A549 (cell line): Measurements from ENCODE around the gene TMEM179. TPM values are rescaled to one million over a fixed set of nuclear protein-coding genes. Genes with fewer than 3 reads are reported as not detected.

ENCODE experiments used
- ATAC-seq, 2 experiments: fragments of 200-7000 bp in 1 of 2; fragments of >200 bp in 1 of 2; cut with Nextera tagmentation in 1 of 2; cut with Tn5 transposase in 1 of 2; 3 replicates each; pipeline versions ENCODE4 v1.8.0 to v1.9.1; 2018 to 2020; ENCODE audit warnings: mild to moderate bottlenecking in 1 of 2, moderate library complexity in 1 of 2
- CTCF ChIA-PET: fragments of 300-600 bp; sonication (Branson Sonifier 250); formaldehyde crosslinking; extraction: SDS; loops from one replicate; lab custom pipeline; 2021; ENCODE audit warnings: antibody characterized with exemption, inconsistent platforms; lab: Yijun Ruan, JAX
- POLR2A ChIA-PET: fragments of 350-600 bp; formaldehyde crosslinking; extraction: SDS; loops from one replicate; lab custom pipeline; 2021; ENCODE audit warnings: antibody characterized with exemption, inconsistent platforms; lab: Yijun Ruan, JAX
- DNase-seq, 2 experiments: peaks; one replicate each; pipeline versions ENCODE4 v3.0.0 to v3.0.0-alpha.2; 2011 to 2016; ENCODE audit warnings: low read depth in 1 of 2, low spot score in 1 of 2
- FAIRE-seq: peaks from 2 replicates; lab custom pipeline; 2011; peaks lifted over from hg19 to GRCh38; lab: Jason Lieb, UNC
- H3K27ac ChIP-seq, 2 experiments: fragments of >200 bp; sonication (Bioruptor Twin); formaldehyde crosslinking; 3 replicates each; pipeline ENCODE4 v1.5.1; 2016 to 2017
- H3K4me1 ChIP-seq: fragments of >200 bp; sonication (Bioruptor Twin); formaldehyde crosslinking; 3 replicates; pipeline ENCODE4 v1.6.1; 2016
- H3K4me2 ChIP-seq: fragments of >200 bp; sonication (Bioruptor Twin); formaldehyde crosslinking; 3 replicates; pipeline ENCODE4 v1.6.1; 2016
- H3K4me3 ChIP-seq: fragments of >200 bp; sonication (Bioruptor Twin); formaldehyde crosslinking; 3 replicates; pipeline ENCODE4 v1.5.1; 2016
- H3K9me3 ChIP-seq: fragments of >200 bp; sonication (Bioruptor Twin); formaldehyde crosslinking; 3 replicates; pipeline ENCODE4 v1.6.1; 2016
- ATOH8 ChIP-seq: fragments of 250-450 bp; sonication (Bioruptor Pico); IDR thresholded peaks from 2 replicates; pipeline ENCODE4 v1.5.0; 2020; ENCODE audit warnings: low read depth, mild to moderate bottlenecking, moderate library complexity
- BCL3 ChIP-seq: fragments of >200 bp; sonication (Bioruptor Twin); formaldehyde crosslinking; IDR thresholded peaks from 3 replicates; pipeline ENCODE4 v1.6.1; 2016
- CBX8 ChIP-seq: fragments of 200-600 bp; sonication (generic); IDR thresholded peaks from 2 replicates; pipeline ENCODE4 v1.6.1; 2016
- CHD2 ChIP-seq: fragments of 150-350 bp; IDR thresholded peaks from 2 replicates; pipeline ENCODE4 v1.6.1; 2014; ENCODE audit warnings: low read length; ENCODE audit not compliant: partially characterized antibody
- CHD4 ChIP-seq: fragments of 200-600 bp; sonication (generic); IDR thresholded peaks from 2 replicates; pipeline ENCODE4 v1.6.1; 2016; ENCODE audit warnings: antibody characterized with exemption, mild to moderate bottlenecking, borderline replicate concordance
- CTCF ChIP-seq: fragments of >200 bp; sonication (Bioruptor Twin); formaldehyde crosslinking; IDR thresholded peaks from 3 replicates; pipeline ENCODE4 v1.5.1; 2016
- E2F6 ChIP-seq: IDR thresholded peaks from 2 replicates; pipeline ENCODE4 v1.6.1; 2012; ENCODE audit warnings: low read depth, borderline replicate concordance
- EHMT2 ChIP-seq: fragments of 200-600 bp; sonication (generic); IDR thresholded peaks from 2 replicates; pipeline ENCODE4 v1.6.1; 2016; ENCODE audit warnings: antibody characterized with exemption, low read depth, mild to moderate bottlenecking, moderate library complexity
- ELK1 ChIP-seq: fragments of 150-350 bp; IDR thresholded peaks from 2 replicates; pipeline ENCODE4 v1.6.1; 2014; ENCODE audit warnings: low read depth, mild to moderate bottlenecking, low read length
- ESRRA ChIP-seq: fragments of 150-350 bp; IDR thresholded peaks from 2 replicates; pipeline ENCODE4 v1.6.1; 2014; ENCODE audit warnings: mild to moderate bottlenecking, low read length, borderline replicate concordance
- FOXS1 ChIP-seq: fragments of 250-450 bp; sonication (Bioruptor Pico); IDR thresholded peaks from 2 replicates; pipeline ENCODE4 v1.5.0; 2020; ENCODE audit warnings: mild to moderate bottlenecking, moderate library complexity
- HDAC2 ChIP-seq: fragments of 200-600 bp; sonication (generic); IDR thresholded peaks from 2 replicates; pipeline ENCODE4 v1.6.1; 2016
- HES2 ChIP-seq: fragments of >200 bp; sonication (Bioruptor Twin); formaldehyde crosslinking; IDR thresholded peaks from 2 replicates; pipeline ENCODE4 v1.6.1; 2016
- HMGXB4 ChIP-seq: fragments of 250-450 bp; sonication (Bioruptor Pico); IDR thresholded peaks from 2 replicates; pipeline ENCODE4 v1.5.0; 2021; ENCODE audit warnings: mild to moderate bottlenecking, moderate library complexity, borderline replicate concordance
- JUN ChIP-seq, 2 experiments: fragments of >200 bp; sonication (Bioruptor Twin); formaldehyde crosslinking; IDR thresholded peaks; 2 replicates in 1 of 2; 3 replicates in 1 of 2; pipeline ENCODE4 v1.6.1; 2016 to 2017
- JUNB ChIP-seq: fragments of >200 bp; sonication (Bioruptor Twin); formaldehyde crosslinking; IDR thresholded peaks from 2 replicates; pipeline ENCODE4 v1.6.1; 2016
- NFE2L2 ChIP-seq: fragments of 150-350 bp; conservative IDR thresholded peaks from 2 replicates; pipeline ENCODE4 v1.6.1; 2014; ENCODE audit warnings: low read length
- PHF8 ChIP-seq: fragments of 200-600 bp; sonication (generic); IDR thresholded peaks from 2 replicates; pipeline ENCODE4 v1.6.1; 2016; ENCODE audit warnings: low read depth, mild to moderate bottlenecking, antibody characterized with exemption, moderate library complexity, borderline replicate concordance
- POLR2AphosphoS2 ChIP-seq: conservative IDR thresholded peaks from 2 replicates; pipeline ENCODE4 v1.6.1; 2012; ENCODE audit warnings: low read length, improper control_type of control experiment, inconsistent platforms
- RARB ChIP-seq: fragments of 250-450 bp; sonication (Bioruptor Pico); IDR thresholded peaks from 2 replicates; pipeline ENCODE4 v1.8.0; 2021; ENCODE audit warnings: mild to moderate bottlenecking, moderate library complexity
- RCOR1 ChIP-seq: fragments of 150-350 bp; IDR thresholded peaks from 2 replicates; pipeline ENCODE4 v1.6.1; 2014; ENCODE audit warnings: antibody characterized with exemption, low read length, low read depth
- RFX5 ChIP-seq: fragments of 450-650 bp; IDR thresholded peaks from 2 replicates; pipeline ENCODE4 v1.7.1; 2014; ENCODE audit warnings: antibody characterized with exemption, mild to moderate bottlenecking, moderate library complexity
- RNF2 ChIP-seq: fragments of 200-600 bp; sonication (generic); IDR thresholded peaks from 2 replicates; pipeline ENCODE4 v1.6.1; 2016; ENCODE audit warnings: low read depth, mild to moderate bottlenecking, antibody characterized with exemption, moderate library complexity, borderline replicate concordance
- TFCP2L1 ChIP-seq: fragments of 250-450 bp; sonication (Bioruptor Pico); IDR thresholded peaks from 2 replicates; pipeline ENCODE4 v1.5.0; 2021; ENCODE audit warnings: mild to moderate bottlenecking
- TP53 ChIP-seq: fragments of 250-450 bp; sonication (Bioruptor Pico); IDR thresholded peaks from 2 replicates; pipeline ENCODE4 v1.5.0; 2021; ENCODE audit warnings: mild to moderate bottlenecking, moderate library complexity
- ZC3H11A ChIP-seq: fragments of 450-650 bp; IDR thresholded peaks from 2 replicates; pipeline ENCODE4 v1.6.1; 2014; ENCODE audit warnings: antibody characterized with exemption, mild to moderate bottlenecking
- ZSCAN20 ChIP-seq: fragments of 250-450 bp; sonication (Bioruptor Pico); IDR thresholded peaks from 2 replicates; pipeline ENCODE4 v1.8.0; 2022; ENCODE audit warnings: mild to moderate bottlenecking, moderate library complexity
- WGBS: methylation state at CpG from one replicate; pipeline ENCODE4 v1.1.6; 2017; ENCODE audit errors: missing lambda C conversion rate; 5-methylcytosine and 5-hydroxymethylcytosine counted together
- polyA plus RNA-seq, 4 experiments: library from polyadenylated mRNA; depleted of rRNA in 3 of 4; stranded (reverse); fragments of >200 nt; fragmentation: RNase III in 1 of 4; extraction: RNeasy Plus Mini Kit Qiagen cat#74134 plus additional on column Dnase treatment in 1 of 4; gene quantifications; 2 replicates in 3 of 4; 3 replicates in 1 of 4; pipeline ENCODE4 v1.2.3, GENCODE V29; 2011 to 2017

Gene TMEM179
- polyA plus RNA-seq, 2 of the 4 experiments (the other 2 are of a cell fraction) = 0.63 TPM; not detected in 1

GRCh38 chr14:104593710-104594136 lies 10.8 kb downstream of the TMEM179 start:
- ATAC-seq (no peak), FAIRE-seq (no peak), DNase-seq (no peak)
- ChIA-PET POLR2A (no interaction called here), CTCF (interaction anchor here (0.6 to 3.3 kb wide), 4 partner anchors 14 to 299 kb away, joined by 3 to 11 read pairs (median 3); partner anchors contain the start of gene C14orf180)
- no peaks in the 10 kb centered on the region for H3K9me3 ChIP-seq
- H3K4me3 ChIP-seq = no peak overlapping the region
- WGBS = 67% methylated on average over 11 of the region's 12 CpGs
- H3K27ac ChIP-seq = no peak overlapping the region
- H3K4me2 ChIP-seq = no peak overlapping the region
- TF ChIP-seq ATOH8 (CRISPR knock-in tag) (no peak), TFCP2L1 (CRISPR knock-in tag) (no peak), HES2 (no peak), TP53 (CRISPR knock-in tag) (no peak), ELK1 (no peak), CHD4 (no peak), PHF8 (no peak), FOXS1 (CRISPR knock-in tag) (no peak), ZC3H11A (no peak), HMGXB4 (CRISPR knock-in tag) (no peak), CHD2 (no peak), HDAC2 (no peak), CTCF (no peak), RCOR1 (no peak), NFE2L2 (no peak), BCL3 (no peak), EHMT2 (no peak), ESRRA (no peak)
- H3K4me1 ChIP-seq = no peaks in the 10 kb centered on the region

GRCh38 chr14:104593241-104593701 lies 11.3 kb downstream of the TMEM179 start:
- Histone ChIP-seq H3K4me2 (no peak overlapping the region), H3K4me1 (no peaks in the 10 kb centered on the region), H3K9me3 (no peaks in the 10 kb centered on the region), H3K27ac (no peak overlapping the region), H3K4me3 (no peak overlapping the region)
- 48% methylated on average over 8 of the region's 18 CpGs for WGBS
- CTCF ChIA-PET = interaction anchor here (0.9 to 3.3 kb wide), 3 partner anchors 13 to 299 kb away, joined by 3 to 11 read pairs (median 3); partner anchors contain the start of gene C14orf180
- TF ChIP-seq JUN (IDR thresholded peaks at IDR 0.05) (no peak), ZSCAN20 (CRISPR knock-in tag) (no peak), RFX5 (no peak), PHF8 (no peak), JUNB (no peak), ELK1 (no peak), ESRRA (no peak), RARB (CRISPR knock-in tag) (no peak), CBX8 (no peak), POLR2AphosphoS2 (no peak), RNF2 (no peak), TFCP2L1 (CRISPR knock-in tag) (no peak), E2F6 (no peak), HES2 (no peak)
- POLR2A ChIA-PET = interaction anchor here (0.5 kb wide), 1 partner anchor 899 kb away, joined by 3 read pairs; no protein-coding TSS in a partner anchor
- no peak for DNase-seq
- ATAC-seq = peak in 1 of 2 experiments; percentile 49; a peak in 2 of 6 replicates
- no peak for FAIRE-seq
